ENCODE measurements around the gene GRB7.

- TF ChIP-seq CTCF (IDR thresholded peaks at IDR 0.05 in 4 of 5, conservative IDR thresholded peaks at IDR 0.05 in 1 of 5) (no peak), POLR2A (IDR thresholded peaks at IDR 0.05) (no peak)
Measured at GRCh38 chr17:39742856-39743436, 5.2 kb downstream of the GRB7 start.
